HepG2 (cell line): ENCODE results near the gene ACOXL. TPM values are rescaled to one million over a fixed set of nuclear protein-coding genes. Genes with fewer than 3 reads are reported as not detected.

Experiments used
- CEBPB ChIP-seq: IDR thresholded peaks from 2 replicates; pipeline ENCODE4 v1.6.1; 2011; ENCODE audit warnings: low read depth, low read length, improper control_type of control experiment, borderline replicate concordance
- DR1 ChIP-seq: sonication (generic); formaldehyde crosslinking; IDR thresholded peaks from 2 replicates; pipeline ENCODE4 v1.8.0; 2021; ENCODE audit warnings: mild to moderate bottlenecking, missing genetic modification reagents, inconsistent platforms
- EEA1 ChIP-seq: sonication (generic); formaldehyde crosslinking; IDR thresholded peaks from 2 replicates; pipeline ENCODE4 v1.5.1; 2020; ENCODE audit warnings: mild to moderate bottlenecking, missing genetic modification reagents, borderline replicate concordance
- EHMT2 ChIP-seq: fragments of 200-600 bp; sonication (generic); IDR thresholded peaks from 2 replicates; pipeline ENCODE4 v1.7.0; 2017; ENCODE audit warnings: antibody characterized with exemption, low read depth, low read length, borderline replicate concordance
- ELF4 ChIP-seq: sonication (generic); formaldehyde crosslinking; IDR thresholded peaks from 2 replicates; pipeline ENCODE4 v1.5.0; 2020; ENCODE audit warnings: missing genetic modification reagents, mild to moderate bottlenecking, moderate library complexity, borderline replicate concordance
- GABPB1 ChIP-seq: IDR thresholded peaks from 2 replicates; pipeline ENCODE4 v1.6.1; 2016; ENCODE audit warnings: mild to moderate bottlenecking, missing genetic modification reagents, moderate library complexity, missing compliant biosample characterization
- KLF11 ChIP-seq: IDR thresholded peaks from 2 replicates; pipeline ENCODE4 v1.6.1; 2016; ENCODE audit warnings: missing compliant biosample characterization
- MIER2 ChIP-seq: IDR thresholded peaks from 2 replicates; pipeline ENCODE4 v1.6.1; 2016; ENCODE audit warnings: missing biosample characterization, missing genetic modification reagents
- PAF1 ChIP-seq: IDR thresholded peaks from 2 replicates; pipeline ENCODE4 v1.6.1; 2016; ENCODE audit warnings: missing genetic modification reagents, missing compliant biosample characterization
- REXO4 ChIP-seq: sonication (generic); formaldehyde crosslinking; IDR thresholded peaks from 2 replicates; pipeline ENCODE4 v1.8.0; 2022; ENCODE audit warnings: missing genetic modification reagents, mild to moderate bottlenecking, borderline replicate concordance
- ZBTB8A ChIP-seq: sonication (generic); formaldehyde crosslinking; IDR thresholded peaks from 2 replicates; pipeline ENCODE4 v1.4.0; 2020; ENCODE audit warnings: mild to moderate bottlenecking, low read depth, missing genetic modification reagents, borderline replicate concordance
- ZFP90 ChIP-seq: sonication (generic); formaldehyde crosslinking; IDR thresholded peaks from 2 replicates; pipeline ENCODE4 v1.8.0; 2022; ENCODE audit warnings: missing genetic modification reagents, mild to moderate bottlenecking, inconsistent platforms, borderline replicate concordance
- ZNF101 ChIP-seq: sonication (generic); formaldehyde crosslinking; IDR thresholded peaks from 2 replicates; pipeline ENCODE4 v1.4.0; 2020; ENCODE audit warnings: mild to moderate bottlenecking, low read depth, missing genetic modification reagents, borderline replicate concordance
- ZNF282 ChIP-seq: fragments of 450-650 bp; IDR thresholded peaks from 2 replicates; pipeline ENCODE4 v1.6.1; 2018; ENCODE audit not compliant: partially characterized antibody
- ZNF33A ChIP-seq: sonication (generic); formaldehyde crosslinking; IDR thresholded peaks from 2 replicates; pipeline ENCODE4 v1.5.1; 2020; ENCODE audit warnings: missing genetic modification reagents, mild to moderate bottlenecking, moderate library complexity, borderline replicate concordance
- ZNF460 ChIP-seq: sonication (generic); formaldehyde crosslinking; IDR thresholded peaks from 2 replicates; pipeline ENCODE4 v1.5.1; 2020; ENCODE audit warnings: missing genetic modification reagents, mild to moderate bottlenecking, borderline replicate concordance
- ZNF777 ChIP-seq: sonication (generic); formaldehyde crosslinking; IDR thresholded peaks from 2 replicates; pipeline ENCODE4 v1.4.0; 2020; ENCODE audit warnings: missing genetic modification reagents
- polyA plus RNA-seq, 8 experiments: library from polyadenylated mRNA; depleted of rRNA in 3 of 8; stranded (reverse) in 7 of 8; unstranded in 1 of 8; fragments of >200 nt; fragmentation: Illumina TruSeq in 4 of 8; extraction: Trizol in 4 of 8; gene quantifications; 2 replicates each; pipeline versions ENCODE4 v1.2.1 to v1.2.3, GENCODE V29; 2011 to 2016; ENCODE audit warnings: low read depth in 4 of 8, missing spikeins in 1 of 8, mixed read lengths in 1 of 8; ENCODE audit not compliant: insufficient read depth in 1 of 8
- total RNA-seq, 5 experiments: library from RNA; depleted of rRNA; stranded (reverse); fragments of >200 nt; fragmentation: Illumina TruSeq; extraction: Trizol; gene quantifications; 2 replicates each; pipeline ENCODE4 v1.2.3, GENCODE V29; 2016; ENCODE audit warnings: low read depth in 1 of 5
- TF ChIP-seq, protein P1 (sequence below): sonication (generic); formaldehyde crosslinking; IDR thresholded peaks from 2 replicates; pipeline ENCODE4 v1.9.0; 2022; ENCODE audit warnings: missing genetic modification reagents, mild to moderate bottlenecking, borderline replicate concordance
- TF ChIP-seq, protein P2 (sequence below): sonication (generic); formaldehyde crosslinking; IDR thresholded peaks from 2 replicates; pipeline ENCODE4 v1.8.0; 2022; ENCODE audit warnings: mild to moderate bottlenecking, missing genetic modification reagents; ENCODE audit not compliant: insufficient replicate concordance
- TF ChIP-seq, protein P3 (sequence below): sonication (generic); formaldehyde crosslinking; conservative IDR thresholded peaks from 2 replicates; pipeline ENCODE4 v1.4.0; 2020; ENCODE audit warnings: missing genetic modification reagents
- TF ChIP-seq, protein P4 (sequence below): sonication (generic); formaldehyde crosslinking; conservative IDR thresholded peaks from 2 replicates; pipeline ENCODE4 v1.8.0; 2022; ENCODE audit warnings: low read depth, missing genetic modification reagents

Gene ACOXL
- total and polyA plus RNA-seq, 2 of the 13 experiments (the other 11 are each of a cell fraction or from before 2014, with no cell fraction given) = not detected

DNA sequence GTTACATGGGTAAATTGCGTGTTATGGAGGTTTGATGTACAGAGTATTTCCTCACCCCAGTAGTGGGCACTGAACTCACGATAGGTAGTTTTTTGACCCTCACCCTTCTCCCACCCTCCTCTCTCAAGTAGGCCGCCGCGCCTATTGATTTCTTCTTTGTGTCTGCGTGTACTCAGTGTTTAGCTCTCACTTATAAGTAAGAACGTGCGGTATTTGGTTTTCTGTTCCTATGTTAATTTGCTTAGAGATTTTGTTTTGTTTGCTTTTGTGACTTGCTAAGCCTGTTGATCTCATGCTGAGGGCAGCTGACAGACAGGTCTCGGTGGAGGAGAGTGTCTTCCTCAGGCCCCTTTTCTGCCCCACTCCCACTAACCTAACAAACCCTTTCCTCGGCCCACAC, 36.2 kb downstream of the ACOXL start (continued):
- TF ChIP-seq, protein P1, sequence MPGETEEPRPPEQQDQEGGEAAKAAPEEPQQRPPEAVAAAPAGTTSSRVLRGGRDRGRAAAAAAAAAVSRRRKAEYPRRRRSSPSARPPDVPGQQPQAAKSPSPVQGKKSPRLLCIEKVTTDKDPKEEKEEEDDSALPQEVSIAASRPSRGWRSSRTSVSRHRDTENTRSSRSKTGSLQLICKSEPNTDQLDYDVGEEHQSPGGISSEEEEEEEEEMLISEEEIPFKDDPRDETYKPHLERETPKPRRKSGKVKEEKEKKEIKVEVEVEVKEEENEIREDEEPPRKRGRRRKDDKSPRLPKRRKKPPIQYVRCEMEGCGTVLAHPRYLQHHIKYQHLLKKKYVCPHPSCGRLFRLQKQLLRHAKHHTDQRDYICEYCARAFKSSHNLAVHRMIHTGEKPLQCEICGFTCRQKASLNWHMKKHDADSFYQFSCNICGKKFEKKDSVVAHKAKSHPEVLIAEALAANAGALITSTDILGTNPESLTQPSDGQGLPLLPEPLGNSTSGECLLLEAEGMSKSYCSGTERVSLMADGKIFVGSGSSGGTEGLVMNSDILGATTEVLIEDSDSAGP (CRISPR knock-in tag) = no peak
- TF ChIP-seq MIER2 (CRISPR knock-in tag) (no peak), EEA1 (CRISPR knock-in tag) (no peak), ZNF33A (CRISPR knock-in tag) (no peak), EHMT2 (no peak), ZFP90 (CRISPR knock-in tag) (no peak), PAF1 (CRISPR knock-in tag) (no peak), ZNF282 (no peak), GABPB1 (CRISPR knock-in tag) (no peak; the same call in 1 of the 2 replicates), ZBTB8A (CRISPR knock-in tag) (no peak), CEBPB (no peak), REXO4 (CRISPR knock-in tag) (no peak), DR1 (CRISPR knock-in tag) (no peak), ELF4 (CRISPR knock-in tag) (no peak), ZNF777 (CRISPR knock-in tag) (no peak), ZNF460 (CRISPR knock-in tag) (no peak), KLF11 (CRISPR knock-in tag) (no peak), ZNF101 (CRISPR knock-in tag) (no peak)
- TF ChIP-seq, protein P2, sequence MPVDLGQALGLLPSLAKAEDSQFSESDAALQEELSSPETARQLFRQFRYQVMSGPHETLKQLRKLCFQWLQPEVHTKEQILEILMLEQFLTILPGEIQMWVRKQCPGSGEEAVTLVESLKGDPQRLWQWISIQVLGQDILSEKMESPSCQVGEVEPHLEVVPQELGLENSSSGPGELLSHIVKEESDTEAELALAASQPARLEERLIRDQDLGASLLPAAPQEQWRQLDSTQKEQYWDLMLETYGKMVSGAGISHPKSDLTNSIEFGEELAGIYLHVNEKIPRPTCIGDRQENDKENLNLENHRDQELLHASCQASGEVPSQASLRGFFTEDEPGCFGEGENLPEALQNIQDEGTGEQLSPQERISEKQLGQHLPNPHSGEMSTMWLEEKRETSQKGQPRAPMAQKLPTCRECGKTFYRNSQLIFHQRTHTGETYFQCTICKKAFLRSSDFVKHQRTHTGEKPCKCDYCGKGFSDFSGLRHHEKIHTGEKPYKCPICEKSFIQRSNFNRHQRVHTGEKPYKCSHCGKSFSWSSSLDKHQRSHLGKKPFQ (CRISPR knock-in tag) = no peak
- TF ChIP-seq, protein P3, sequence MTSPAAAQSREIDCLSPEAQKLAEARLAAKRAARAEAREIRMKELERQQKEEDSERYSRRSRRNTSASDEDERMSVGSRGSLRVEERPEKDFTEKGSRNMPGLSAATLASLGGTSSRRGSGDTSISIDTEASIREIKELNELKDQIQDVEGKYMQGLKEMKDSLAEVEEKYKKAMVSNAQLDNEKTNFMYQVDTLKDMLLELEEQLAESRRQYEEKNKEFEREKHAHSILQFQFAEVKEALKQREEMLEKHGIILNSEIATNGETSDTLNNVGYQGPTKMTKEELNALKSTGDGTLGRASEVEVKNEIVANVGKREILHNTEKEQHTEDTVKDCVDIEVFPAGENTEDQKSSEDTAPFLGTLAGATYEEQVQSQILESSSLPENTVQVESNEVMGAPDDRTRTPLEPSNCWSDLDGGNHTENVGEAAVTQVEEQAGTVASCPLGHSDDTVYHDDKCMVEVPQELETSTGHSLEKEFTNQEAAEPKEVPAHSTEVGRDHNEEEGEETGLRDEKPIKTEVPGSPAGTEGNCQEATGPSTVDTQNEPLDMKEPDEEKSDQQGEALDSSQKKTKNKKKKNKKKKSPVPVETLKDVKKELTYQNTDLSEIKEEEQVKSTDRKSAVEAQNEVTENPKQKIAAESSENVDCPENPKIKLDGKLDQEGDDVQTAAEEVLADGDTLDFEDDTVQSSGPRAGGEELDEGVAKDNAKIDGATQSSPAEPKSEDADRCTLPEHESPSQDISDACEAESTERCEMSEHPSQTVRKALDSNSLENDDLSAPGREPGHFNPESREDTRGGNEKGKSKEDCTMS (CRISPR knock-in tag) = no peak
- TF ChIP-seq, protein P4, sequence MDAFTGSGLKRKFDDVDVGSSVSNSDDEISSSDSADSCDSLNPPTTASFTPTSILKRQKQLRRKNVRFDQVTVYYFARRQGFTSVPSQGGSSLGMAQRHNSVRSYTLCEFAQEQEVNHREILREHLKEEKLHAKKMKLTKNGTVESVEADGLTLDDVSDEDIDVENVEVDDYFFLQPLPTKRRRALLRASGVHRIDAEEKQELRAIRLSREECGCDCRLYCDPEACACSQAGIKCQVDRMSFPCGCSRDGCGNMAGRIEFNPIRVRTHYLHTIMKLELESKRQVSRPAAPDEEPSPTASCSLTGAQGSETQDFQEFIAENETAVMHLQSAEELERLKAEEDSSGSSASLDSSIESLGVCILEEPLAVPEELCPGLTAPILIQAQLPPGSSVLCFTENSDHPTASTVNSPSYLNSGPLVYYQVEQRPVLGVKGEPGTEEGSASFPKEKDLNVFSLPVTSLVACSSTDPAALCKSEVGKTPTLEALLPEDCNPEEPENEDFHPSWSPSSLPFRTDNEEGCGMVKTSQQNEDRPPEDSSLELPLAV (CRISPR knock-in tag) = no peak
